Measurements from ENCODE around the gene ACAP3.
A peak's percentile ranks its signal among the peaks of the same experiment; 100 is the strongest.

ACAP3 gene

DNA sequence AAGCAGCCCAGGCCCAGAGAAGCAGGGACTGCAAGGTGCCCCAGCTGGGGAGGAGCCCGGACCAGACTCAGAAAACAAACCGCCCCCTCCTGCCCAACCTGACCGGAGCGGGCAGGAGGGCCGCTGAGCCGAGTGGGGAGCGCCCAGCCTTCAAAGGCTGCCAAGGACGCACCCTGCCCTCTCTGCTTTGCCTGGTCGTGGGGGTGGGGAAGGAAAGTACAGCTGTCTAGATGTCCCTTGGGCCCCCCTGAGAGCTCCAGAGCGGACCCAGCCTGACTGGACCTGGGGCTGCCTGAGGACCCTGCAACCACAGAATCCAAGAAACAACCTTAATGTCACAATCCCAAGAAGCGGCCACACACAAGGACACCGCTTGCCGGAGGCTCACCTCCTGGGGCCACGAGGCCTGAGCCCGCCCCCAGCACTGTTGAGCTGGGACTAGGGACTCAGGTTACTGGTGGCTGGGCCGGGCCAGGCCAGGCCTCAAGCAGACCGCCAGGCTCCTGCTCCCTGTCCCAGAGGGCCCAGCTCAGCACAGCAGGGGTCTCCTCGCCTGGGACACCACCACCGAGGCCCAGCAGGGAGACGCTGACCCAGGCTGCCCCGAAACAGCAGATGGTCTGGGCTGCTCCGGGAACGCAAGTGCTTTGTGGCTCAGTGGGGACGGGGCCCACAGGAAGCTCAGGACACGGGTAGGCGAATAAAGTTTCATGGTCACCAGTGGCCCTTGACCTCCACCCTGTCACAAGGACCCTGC is 40.1 kb upstream of the ACAP3 start:
- H3K9ac ChIP-seq (ENCODE audit: low read length): peak overlapping the region; percentile 82
- peaks cover 12% of the 10 kb centered on the region for H3K4me1 ChIP-seq (ENCODE audit: low read length)
- no peaks in the 10 kb centered on the region for H3K9me3 ChIP-seq (ENCODE audit: insufficient read depth, low read length)
- H3K27ac ChIP-seq (ENCODE audit: low read length): no peak overlapping the region
- peak overlapping the region; percentile 81 for H3K4me2 ChIP-seq (ENCODE audit: low read length)
- H2AFZ ChIP-seq (ENCODE audit: low read depth, low read length): no peak overlapping the region
- H3K27me3 ChIP-seq (ENCODE audit: low read depth, low read length): no peaks in the 10 kb centered on the region
- H4K20me1 ChIP-seq (ENCODE audit: insufficient read depth, low read length): peaks cover 34% of the 10 kb centered on the region; the same call in 1 of the 2 replicates
- H3K36me3 ChIP-seq (replicated peaks; ENCODE audit: low read depth, low read length): no peaks in the 10 kb centered on the region
- H3K79me2 ChIP-seq (ENCODE audit: low read length): peaks cover 56% of the 10 kb centered on the region
- no peak for TF ChIP-seq EZH2phosphoT487 (IDR thresholded peaks at IDR 0.05; ENCODE audit: low read depth)
- TF ChIP-seq, protein P1, sequence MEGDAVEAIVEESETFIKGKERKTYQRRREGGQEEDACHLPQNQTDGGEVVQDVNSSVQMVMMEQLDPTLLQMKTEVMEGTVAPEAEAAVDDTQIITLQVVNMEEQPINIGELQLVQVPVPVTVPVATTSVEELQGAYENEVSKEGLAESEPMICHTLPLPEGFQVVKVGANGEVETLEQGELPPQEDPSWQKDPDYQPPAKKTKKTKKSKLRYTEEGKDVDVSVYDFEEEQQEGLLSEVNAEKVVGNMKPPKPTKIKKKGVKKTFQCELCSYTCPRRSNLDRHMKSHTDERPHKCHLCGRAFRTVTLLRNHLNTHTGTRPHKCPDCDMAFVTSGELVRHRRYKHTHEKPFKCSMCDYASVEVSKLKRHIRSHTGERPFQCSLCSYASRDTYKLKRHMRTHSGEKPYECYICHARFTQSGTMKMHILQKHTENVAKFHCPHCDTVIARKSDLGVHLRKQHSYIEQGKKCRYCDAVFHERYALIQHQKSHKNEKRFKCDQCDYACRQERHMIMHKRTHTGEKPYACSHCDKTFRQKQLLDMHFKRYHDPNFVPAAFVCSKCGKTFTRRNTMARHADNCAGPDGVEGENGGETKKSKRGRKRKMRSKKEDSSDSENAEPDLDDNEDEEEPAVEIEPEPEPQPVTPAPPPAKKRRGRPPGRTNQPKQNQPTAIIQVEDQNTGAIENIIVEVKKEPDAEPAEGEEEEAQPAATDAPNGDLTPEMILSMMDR (IDR thresholded peaks at IDR 0.05; ENCODE audit: low read depth, low read length): no peak
- H3K4me3 ChIP-seq (ENCODE audit: low read length): peak overlapping the region; percentile 90

DNA sequence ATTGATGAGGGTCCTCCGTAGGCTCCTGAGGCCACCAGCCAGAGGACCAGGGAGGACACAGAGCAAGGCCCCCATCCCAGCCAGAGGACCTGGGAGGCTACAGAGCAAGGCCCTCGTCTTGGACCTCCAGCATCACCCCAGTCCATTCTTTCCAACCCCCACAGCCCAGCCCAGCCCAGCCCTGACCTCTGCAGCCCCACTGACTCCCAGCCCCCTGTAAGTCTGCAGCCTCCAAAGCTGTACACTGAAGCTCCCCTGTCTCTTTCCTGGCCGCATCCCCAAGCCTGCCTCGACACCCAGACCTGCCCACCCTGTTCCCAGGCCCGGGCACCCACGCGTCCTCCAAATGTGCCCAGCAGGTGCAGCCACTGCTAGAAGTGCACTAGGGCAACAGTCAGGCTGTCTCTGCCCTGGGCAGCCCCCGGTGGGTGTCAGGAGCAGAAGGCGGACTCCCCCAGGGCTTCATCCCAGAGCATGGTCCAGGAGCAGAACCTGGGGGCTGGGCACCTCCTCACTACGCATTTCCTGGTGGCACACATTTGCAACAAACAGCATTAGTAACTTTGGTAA is 39.4 kb upstream of the ACAP3 start:
- H3K4me2 ChIP-seq (ENCODE audit: low read length): peak overlapping the region; percentile 81
- H3K27ac ChIP-seq (ENCODE audit: low read length): no peak overlapping the region
- no peaks in the 10 kb centered on the region for H3K36me3 ChIP-seq (replicated peaks; ENCODE audit: low read depth, low read length)
- no peak overlapping the region for H2AFZ ChIP-seq (ENCODE audit: low read depth, low read length)
- no peaks in the 10 kb centered on the region for H3K27me3 ChIP-seq (ENCODE audit: low read depth, low read length)
- no peaks in the 10 kb centered on the region for H3K9me3 ChIP-seq (ENCODE audit: insufficient read depth, low read length)
- peak overlapping the region; percentile 90; the same call in 1 of the 2 replicates for H3K4me3 ChIP-seq (ENCODE audit: low read length)
- peaks cover 34% of the 10 kb centered on the region; the same call in 1 of the 2 replicates for H4K20me1 ChIP-seq (ENCODE audit: insufficient read depth, low read length)
- TF ChIP-seq, protein P1 (IDR thresholded peaks at IDR 0.05; ENCODE audit: low read depth, low read length): no peak
- TF ChIP-seq EZH2phosphoT487 (IDR thresholded peaks at IDR 0.05; ENCODE audit: low read depth): no peak
- H3K9ac ChIP-seq (ENCODE audit: low read length): no peak overlapping the region
- H3K79me2 ChIP-seq (ENCODE audit: low read length): peaks cover 56% of the 10 kb centered on the region
- H3K4me1 ChIP-seq (ENCODE audit: low read length): peaks cover 9% of the 10 kb centered on the region

DNA sequence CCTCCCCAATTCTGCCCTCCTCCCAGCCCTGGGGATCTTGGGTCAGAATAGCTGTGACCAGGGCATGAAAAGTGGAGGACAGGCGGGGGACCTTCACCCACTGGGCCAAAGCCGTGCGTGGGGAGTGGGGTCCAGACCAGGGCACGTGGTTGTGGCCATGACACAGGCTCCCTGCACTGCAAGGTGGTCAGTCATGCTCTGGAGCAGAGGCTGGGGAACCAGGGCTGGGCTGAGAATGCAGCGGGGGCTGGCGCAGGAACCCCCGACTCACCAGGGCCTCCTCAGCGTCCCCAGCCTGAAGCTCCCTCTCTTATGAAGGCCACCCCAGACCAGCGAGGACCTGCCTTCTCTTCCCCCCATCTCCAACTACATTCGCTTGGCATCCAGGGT is 38.8 kb upstream of the ACAP3 start:
- Histone ChIP-seq H4K20me1 (ENCODE audit: insufficient read depth, low read length) (peaks cover 34% of the 10 kb centered on the region; the same call in 1 of the 2 replicates), H3K9ac (ENCODE audit: low read length) (no peak overlapping the region), H3K27ac (ENCODE audit: low read length) (no peak overlapping the region), H3K4me3 (ENCODE audit: low read length) (no peak overlapping the region), H3K4me2 (ENCODE audit: low read length) (no peak overlapping the region), H3K79me2 (ENCODE audit: low read length) (peaks cover 56% of the 10 kb centered on the region), H3K27me3 (ENCODE audit: low read depth, low read length) (no peaks in the 10 kb centered on the region), H3K4me1 (ENCODE audit: low read length) (peaks cover 9% of the 10 kb centered on the region), H2AFZ (ENCODE audit: low read depth, low read length) (no peak overlapping the region), H3K9me3 (ENCODE audit: insufficient read depth, low read length) (no peaks in the 10 kb centered on the region), H3K36me3 (replicated peaks; ENCODE audit: low read depth, low read length) (peaks cover 5% of the 10 kb centered on the region)
- no peak for TF ChIP-seq EZH2phosphoT487 (IDR thresholded peaks at IDR 0.05; ENCODE audit: low read depth)
- TF ChIP-seq, protein P1 (IDR thresholded peaks at IDR 0.05; ENCODE audit: low read depth, low read length): no peak

DNA sequence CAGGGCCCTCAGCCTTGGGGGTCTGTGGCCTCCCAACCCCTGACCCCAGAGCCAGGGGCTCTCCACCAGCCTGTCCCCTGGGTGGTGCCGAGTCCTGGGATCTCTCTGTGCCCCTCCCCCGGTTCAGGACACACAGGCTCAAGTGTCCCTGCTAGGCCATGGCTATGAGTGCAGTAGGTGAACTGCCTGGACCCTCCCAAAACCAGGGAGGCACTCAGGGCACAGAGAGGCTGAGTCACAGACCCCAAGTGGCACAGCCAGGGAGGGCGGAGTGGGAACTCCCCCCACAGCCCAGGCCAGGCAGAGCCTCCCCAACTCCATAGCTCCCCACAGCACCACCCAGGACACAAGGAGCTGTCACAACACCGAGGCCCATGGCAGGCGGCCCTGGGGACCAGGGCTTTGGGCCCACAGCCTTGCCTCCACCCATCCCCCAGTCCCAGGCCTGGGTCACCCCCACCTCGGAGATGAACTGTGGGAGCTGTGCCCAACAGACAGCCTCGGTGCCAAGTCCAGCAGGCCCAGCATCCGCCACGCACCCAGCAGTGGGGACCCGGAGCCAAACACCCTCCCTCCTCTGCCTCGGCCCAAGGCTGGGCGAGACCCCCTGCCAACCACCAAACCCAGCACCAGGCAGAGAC is 38.2 kb upstream of the ACAP3 start:
- no peaks in the 10 kb centered on the region for H3K9me3 ChIP-seq (ENCODE audit: insufficient read depth, low read length)
- no peaks in the 10 kb centered on the region for H3K27me3 ChIP-seq (ENCODE audit: low read depth, low read length)
- no peak overlapping the region for H3K27ac ChIP-seq (ENCODE audit: low read length)
- H3K79me2 ChIP-seq (ENCODE audit: low read length): peaks cover 56% of the 10 kb centered on the region
- H3K4me2 ChIP-seq (ENCODE audit: low read length): no peak overlapping the region
- no peak overlapping the region for H3K9ac ChIP-seq (ENCODE audit: low read length)
- TF ChIP-seq, protein P1 (IDR thresholded peaks at IDR 0.05; ENCODE audit: low read depth, low read length): no peak
- no peak for TF ChIP-seq EZH2phosphoT487 (IDR thresholded peaks at IDR 0.05; ENCODE audit: low read depth)
- peaks cover 9% of the 10 kb centered on the region for H3K4me1 ChIP-seq (ENCODE audit: low read length)
- no peak overlapping the region for H3K4me3 ChIP-seq (ENCODE audit: low read length)
- H3K36me3 ChIP-seq (replicated peaks; ENCODE audit: low read depth, low read length): peaks cover 10% of the 10 kb centered on the region
- H4K20me1 ChIP-seq (ENCODE audit: insufficient read depth, low read length): peaks cover 39% of the 10 kb centered on the region; the same call in 1 of the 2 replicates
- H2AFZ ChIP-seq (ENCODE audit: low read depth, low read length): no peak overlapping the region

All from OCI-LY3 (cell line).